ENCODE data around the gene PFKFB3.

Gene PFKFB3

DNA sequence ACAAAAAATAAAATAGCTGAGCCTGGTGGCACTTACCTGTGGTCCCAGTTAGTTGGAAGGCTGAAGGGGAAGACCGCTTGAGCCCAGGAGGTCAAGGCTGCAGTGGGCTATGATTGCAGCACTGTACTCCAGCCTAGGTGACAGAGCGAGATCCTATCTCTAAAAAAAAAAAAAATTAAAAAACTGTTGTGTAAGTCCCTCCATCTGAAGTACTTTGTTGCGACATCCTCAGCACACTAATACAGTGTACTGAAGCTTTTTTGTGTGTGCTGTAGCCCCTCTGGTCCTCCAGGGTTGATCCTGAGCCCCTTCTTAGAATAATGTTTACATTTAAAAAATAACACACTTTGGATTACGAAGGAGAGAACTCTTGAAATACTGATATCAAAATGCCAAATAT is 71.3 kb downstream of the PFKFB3 start:
- TF ChIP-seq, protein P1, sequence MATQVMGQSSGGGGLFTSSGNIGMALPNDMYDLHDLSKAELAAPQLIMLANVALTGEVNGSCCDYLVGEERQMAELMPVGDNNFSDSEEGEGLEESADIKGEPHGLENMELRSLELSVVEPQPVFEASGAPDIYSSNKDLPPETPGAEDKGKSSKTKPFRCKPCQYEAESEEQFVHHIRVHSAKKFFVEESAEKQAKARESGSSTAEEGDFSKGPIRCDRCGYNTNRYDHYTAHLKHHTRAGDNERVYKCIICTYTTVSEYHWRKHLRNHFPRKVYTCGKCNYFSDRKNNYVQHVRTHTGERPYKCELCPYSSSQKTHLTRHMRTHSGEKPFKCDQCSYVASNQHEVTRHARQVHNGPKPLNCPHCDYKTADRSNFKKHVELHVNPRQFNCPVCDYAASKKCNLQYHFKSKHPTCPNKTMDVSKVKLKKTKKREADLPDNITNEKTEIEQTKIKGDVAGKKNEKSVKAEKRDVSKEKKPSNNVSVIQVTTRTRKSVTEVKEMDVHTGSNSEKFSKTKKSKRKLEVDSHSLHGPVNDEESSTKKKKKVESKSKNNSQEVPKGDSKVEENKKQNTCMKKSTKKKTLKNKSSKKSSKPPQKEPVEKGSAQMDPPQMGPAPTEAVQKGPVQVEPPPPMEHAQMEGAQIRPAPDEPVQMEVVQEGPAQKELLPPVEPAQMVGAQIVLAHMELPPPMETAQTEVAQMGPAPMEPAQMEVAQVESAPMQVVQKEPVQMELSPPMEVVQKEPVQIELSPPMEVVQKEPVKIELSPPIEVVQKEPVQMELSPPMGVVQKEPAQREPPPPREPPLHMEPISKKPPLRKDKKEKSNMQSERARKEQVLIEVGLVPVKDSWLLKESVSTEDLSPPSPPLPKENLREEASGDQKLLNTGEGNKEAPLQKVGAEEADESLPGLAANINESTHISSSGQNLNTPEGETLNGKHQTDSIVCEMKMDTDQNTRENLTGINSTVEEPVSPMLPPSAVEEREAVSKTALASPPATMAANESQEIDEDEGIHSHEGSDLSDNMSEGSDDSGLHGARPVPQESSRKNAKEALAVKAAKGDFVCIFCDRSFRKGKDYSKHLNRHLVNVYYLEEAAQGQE (IDR thresholded peaks at IDR 0.05; ENCODE audit: low read depth), result no peak
- TF ChIP-seq, protein P2, sequence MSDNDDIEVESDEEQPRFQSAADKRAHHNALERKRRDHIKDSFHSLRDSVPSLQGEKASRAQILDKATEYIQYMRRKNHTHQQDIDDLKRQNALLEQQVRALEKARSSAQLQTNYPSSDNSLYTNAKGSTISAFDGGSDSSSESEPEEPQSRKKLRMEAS (IDR thresholded peaks at IDR 0.05), result no peak
- TF ChIP-seq TAF1 (IDR thresholded peaks at IDR 0.05; ENCODE audit: low read depth), result no peak
- no peak for TF ChIP-seq CEBPB (IDR thresholded peaks at IDR 0.05)
- TF ChIP-seq RAD21 (IDR thresholded peaks at IDR 0.05; ENCODE audit: low read depth), result no peak
- TF ChIP-seq TCF12 (IDR thresholded peaks at IDR 0.05; ENCODE audit: low read depth), result no peak
- TF ChIP-seq NFIC (IDR thresholded peaks at IDR 0.05), result no peak
- TF ChIP-seq FOXM1 (IDR thresholded peaks at IDR 0.05; ENCODE audit: borderline replicate concordance, low read depth), result no peak
- no peak for TF ChIP-seq EP300 (IDR thresholded peaks at IDR 0.05; ENCODE audit: borderline replicate concordance)
- TF ChIP-seq ZBTB7A (IDR thresholded peaks at IDR 0.05; ENCODE audit: low read depth), result no peak
- TF ChIP-seq, protein P3, sequence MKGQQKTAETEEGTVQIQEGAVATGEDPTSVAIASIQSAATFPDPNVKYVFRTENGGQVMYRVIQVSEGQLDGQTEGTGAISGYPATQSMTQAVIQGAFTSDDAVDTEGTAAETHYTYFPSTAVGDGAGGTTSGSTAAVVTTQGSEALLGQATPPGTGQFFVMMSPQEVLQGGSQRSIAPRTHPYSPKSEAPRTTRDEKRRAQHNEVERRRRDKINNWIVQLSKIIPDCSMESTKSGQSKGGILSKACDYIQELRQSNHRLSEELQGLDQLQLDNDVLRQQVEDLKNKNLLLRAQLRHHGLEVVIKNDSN (IDR thresholded peaks at IDR 0.05), result no peak
- no peak for TF ChIP-seq TEAD4 (IDR thresholded peaks at IDR 0.05)
- no peak for TF ChIP-seq CREB1 (IDR thresholded peaks at IDR 0.05; ENCODE audit: low read depth)

DNA sequence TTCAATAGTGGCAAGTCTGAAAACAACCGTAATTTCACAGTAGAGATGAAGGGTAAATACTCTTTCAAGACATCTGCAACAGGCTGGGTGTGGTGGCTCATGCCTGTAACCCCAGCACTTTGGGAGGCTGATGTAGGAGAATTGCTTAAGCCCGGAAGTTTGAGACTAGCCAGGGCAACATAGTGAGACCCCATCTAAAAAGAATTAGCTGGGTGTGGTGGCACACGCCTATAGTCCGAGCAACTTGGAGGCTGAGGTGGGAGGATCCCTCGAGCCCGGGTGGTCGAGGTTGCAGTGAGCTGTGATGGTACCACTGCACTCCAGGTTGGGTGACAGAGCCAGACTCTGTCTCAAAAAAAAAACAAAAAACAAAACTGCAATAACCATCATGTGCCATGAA is 71.8 kb downstream of the PFKFB3 start:
- TF ChIP-seq CREB1 (IDR thresholded peaks at IDR 0.05; ENCODE audit: low read depth) (no peak), RAD21 (IDR thresholded peaks at IDR 0.05; ENCODE audit: low read depth) (no peak), EGR1 (IDR thresholded peaks at IDR 0.05) (no peak), TAF1 (IDR thresholded peaks at IDR 0.05; ENCODE audit: low read depth) (no peak), NFIC (IDR thresholded peaks at IDR 0.05) (no peak), FOXM1 (IDR thresholded peaks at IDR 0.05; ENCODE audit: borderline replicate concordance, low read depth) (no peak), TEAD4 (IDR thresholded peaks at IDR 0.05) (no peak), YY1 (IDR thresholded peaks at IDR 0.05; ENCODE audit: low read depth) (no peak), EP300 (IDR thresholded peaks at IDR 0.05; ENCODE audit: borderline replicate concordance) (no peak), TCF12 (IDR thresholded peaks at IDR 0.05; ENCODE audit: low read depth) (no peak), ZBTB7A (IDR thresholded peaks at IDR 0.05; ENCODE audit: low read depth) (no peak), CEBPB (IDR thresholded peaks at IDR 0.05) (no peak)
- TF ChIP-seq, protein P3 (IDR thresholded peaks at IDR 0.05), result no peak
- TF ChIP-seq, protein P2 (IDR thresholded peaks at IDR 0.05), result no peak
- TF ChIP-seq, protein P1 (IDR thresholded peaks at IDR 0.05; ENCODE audit: low read depth), result no peak

DNA sequence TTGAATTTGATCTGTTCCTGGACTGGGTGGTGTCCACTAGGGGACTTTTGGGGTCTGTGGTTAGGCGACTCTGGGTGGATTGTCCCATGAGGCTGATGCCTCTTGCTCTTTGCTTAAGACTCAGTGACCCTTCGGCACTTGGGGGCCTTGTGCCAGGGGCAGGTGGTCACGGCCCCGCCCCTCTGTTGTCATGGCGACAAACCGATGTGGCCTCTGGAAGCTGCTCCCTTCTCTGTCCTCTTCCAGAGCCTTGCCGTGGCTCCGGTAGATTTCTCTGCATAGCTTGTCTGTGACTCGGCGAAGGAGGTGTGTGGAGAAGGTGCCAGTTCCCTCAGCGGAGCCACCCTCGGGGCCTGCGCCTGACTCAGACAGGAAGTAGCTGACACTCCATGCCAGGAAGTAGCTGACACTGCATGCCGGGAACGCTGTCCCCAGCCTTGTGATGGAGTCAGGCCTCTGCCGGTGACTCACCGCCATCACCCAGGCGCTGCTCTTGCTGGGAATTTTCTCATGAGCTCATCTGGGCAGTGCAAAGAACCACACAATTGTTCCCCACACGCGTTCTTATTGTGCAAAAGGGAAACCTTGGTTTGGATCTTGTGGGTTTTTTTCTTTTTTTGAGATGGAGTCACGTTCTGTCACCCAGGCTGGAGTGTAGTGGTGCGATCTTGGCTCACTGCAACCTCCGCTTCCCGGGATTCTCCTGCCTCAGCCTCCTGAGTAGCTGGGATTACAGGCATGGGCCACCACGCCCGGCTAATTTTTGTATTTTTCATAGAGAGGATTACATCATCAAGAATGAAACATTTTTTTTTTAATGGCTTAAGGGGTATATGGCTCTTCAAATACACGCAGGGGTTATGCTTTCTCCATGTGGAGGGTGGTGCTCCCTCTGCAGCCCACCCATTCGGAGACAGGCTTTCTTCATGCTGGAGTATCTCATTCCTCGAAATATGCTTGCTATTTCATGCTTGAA is 72.6 kb downstream of the PFKFB3 start:
- no peak for TF ChIP-seq NFIC (IDR thresholded peaks at IDR 0.05)
- TF ChIP-seq, protein P1 (IDR thresholded peaks at IDR 0.05; ENCODE audit: low read depth), result no peak

DNA sequence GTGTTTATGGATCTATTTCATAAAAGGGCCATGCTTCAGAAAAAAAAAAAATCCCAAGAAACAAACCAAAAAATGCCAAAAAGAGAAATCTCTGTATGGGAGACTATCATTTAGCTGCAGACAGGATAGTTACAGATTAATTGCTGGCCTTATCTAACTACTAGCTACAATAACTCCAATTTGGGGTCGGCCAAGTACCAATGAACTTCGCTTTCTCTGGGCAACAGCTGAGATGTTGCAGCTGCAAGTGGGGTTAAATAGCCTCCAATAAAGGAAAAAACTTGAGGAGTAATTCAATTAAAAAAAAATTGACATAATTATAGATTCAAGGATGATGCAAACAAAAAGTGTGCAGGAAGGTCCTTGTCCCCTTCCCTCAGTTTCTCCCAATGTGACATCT is 73.6 kb downstream of the PFKFB3 start:
- TF ChIP-seq, protein P2 (IDR thresholded peaks at IDR 0.05), result no peak
- TF ChIP-seq FOXM1 (IDR thresholded peaks at IDR 0.05; ENCODE audit: borderline replicate concordance, low read depth) (no peak), EGR1 (IDR thresholded peaks at IDR 0.05) (no peak), TCF12 (IDR thresholded peaks at IDR 0.05; ENCODE audit: low read depth) (no peak), CEBPB (IDR thresholded peaks at IDR 0.05) (no peak), EP300 (IDR thresholded peaks at IDR 0.05; ENCODE audit: borderline replicate concordance) (no peak), YY1 (IDR thresholded peaks at IDR 0.05; ENCODE audit: low read depth) (no peak), TAF1 (IDR thresholded peaks at IDR 0.05; ENCODE audit: low read depth) (no peak), ZBTB7A (IDR thresholded peaks at IDR 0.05; ENCODE audit: low read depth) (no peak), RAD21 (IDR thresholded peaks at IDR 0.05; ENCODE audit: low read depth) (no peak), TEAD4 (IDR thresholded peaks at IDR 0.05) (no peak), NFIC (IDR thresholded peaks at IDR 0.05) (no peak), CREB1 (IDR thresholded peaks at IDR 0.05; ENCODE audit: low read depth) (no peak)
- TF ChIP-seq, protein P3 (IDR thresholded peaks at IDR 0.05), result no peak
- TF ChIP-seq, protein P1 (IDR thresholded peaks at IDR 0.05; ENCODE audit: low read depth), result no peak
